NCI-H187 (cell line): Measurements from ENCODE around the gene TMEM190.
"Not testable (repeated sequence)": the region's sequence is repeated elsewhere in the genome, so short reads cannot be mapped to it uniquely, and the experiment has no call there.

Experiments
- DNase-seq, 2 experiments: peaks; one replicate each; lab custom pipeline; 2025; lab: John Stamatoyannopoulos, UW

Gene TMEM190

GRCh38 chr19:55391702-55392615 is 15.3 kb downstream of the TMEM190 start:
- DNase-seq: no peak

- DNase-seq: no peak
These were observed 16.5 kb downstream of the TMEM190 start for GRCh38 chr19:55392820-55393761.

GRCh38 chr19:55398200-55398925 is 21.7 kb downstream of the TMEM190 start:
- no peak for DNase-seq

GRCh38 chr19:55400281-55401087 is 23.9 kb downstream of the TMEM190 start:
- DNase-seq: no peak

GRCh38 chr19:55401390-55401789 is 24.8 kb downstream of the TMEM190 start:
- DNase-seq: not testable (repeated sequence)

- DNase-seq: no peak
These were observed 25.9 kb downstream of the TMEM190 start for GRCh38 chr19:55402509-55402908.

GRCh38 chr19:55405638-55406037 is 29.0 kb downstream of the TMEM190 start:
- no peak for DNase-seq

GRCh38 chr19:55406091-55406825 is 29.6 kb downstream of the TMEM190 start:
- DNase-seq: no peak

- DNase-seq: peak in 1 of 2 experiments; percentile 9
These were observed 30.4 kb downstream of the TMEM190 start for GRCh38 chr19:55406826-55407549.

- not testable (repeated sequence) for DNase-seq
These were observed 30.8 kb downstream of the TMEM190 start, which contains the start of gene UBE2S for GRCh38 chr19:55407550-55407799. UBE2S (minus strand) TSS chr19:55407788; CDS start chr19:55407589, 199 bp downstream.

GRCh38 chr19:55407800-55408532 is 31.3 kb downstream of the TMEM190 start:
- DNase-seq: peak; percentile 95 to 99

GRCh38 chr19:55408533-55408872 is 31.9 kb downstream of the TMEM190 start:
- DNase-seq: no peak

- DNase-seq: not testable (repeated sequence)
These were observed 32.6 kb downstream of the TMEM190 start for GRCh38 chr19:55409179-55409578.

GRCh38 chr19:55410168-55410567 is 33.5 kb downstream of the TMEM190 start:
- DNase-seq: no peak

- DNase-seq: no peak
These were observed 41.6 kb downstream of the TMEM190 start for GRCh38 chr19:55418185-55418584.

GRCh38 chr19:55419103-55419502 is 42.5 kb downstream of the TMEM190 start:
- no peak for DNase-seq

GRCh38 chr19:55419624-55420236 is 43.1 kb downstream of the TMEM190 start:
- no peak for DNase-seq

- DNase-seq: not testable (repeated sequence)
These were observed 44.7 kb downstream of the TMEM190 start for GRCh38 chr19:55421281-55421680.
